Esophagus squamous epithelium (tissue), 4 donors: ENCODE data around the gene LRFN3.
A peak's percentile ranks its signal among the peaks of the same experiment; 100 is the strongest.

Experiments used
- CTCF ChIP-seq, 6 experiments: fragments of 450-650 bp in 4 of 6; fragments of 200-600 bp in 2 of 6; sonication (generic) in 2 of 6; IDR thresholded peaks; one replicate each; pipeline ENCODE4 v1.5.1; 2016 to 2019; ENCODE audit warnings: antibody characterized with exemption in 6 of 6, mild to moderate bottlenecking in 4 of 6, moderate library complexity in 4 of 6
- POLR2A ChIP-seq, 4 donors: fragments of 450-650 bp; IDR thresholded peaks; one replicate each; pipeline ENCODE4 v1.6.1; 2017; ENCODE audit warnings: antibody characterized with exemption in 4 of 4, mild to moderate bottlenecking in 4 of 4, moderate library complexity in 3 of 4

- peak in 2 of 4 donors; percentile 37 to 66 for TF ChIP-seq POLR2A (IDR thresholded peaks at IDR 0.05)
- TF ChIP-seq CTCF (IDR thresholded peaks at IDR 0.05): peak in 1 of 6 experiments; percentile 4
Measured at GRCh38 chr19:35899547-35900214, 36.5 kb upstream of the LRFN3 start.
